Naive thymus-derived CD8-positive, alpha-beta T cell (primary cell): Measurements from ENCODE around the gene DGKE. TPM values are rescaled to one million over a fixed set of nuclear protein-coding genes. Genes with fewer than 3 reads are reported as not detected.

Experiments
- ATAC-seq, 2 donors: fragments of 150-1000 bp; cut with Tn5 transposase in 1 of 2; sonication (Bioruptor Pico), chemical (Tn5 transposase) in 1 of 2; 1 replicate in 1 of 2; 2 replicates in 1 of 2; pipeline ENCODE4 v1.10.0; 2021; ENCODE audit warnings: mild to moderate bottlenecking in 2 of 2, moderate library complexity in 2 of 2
- POLR2A ChIA-PET: fragments of 350-600 bp; sonication (Branson Sonifier 250); formaldehyde crosslinking; loops from one replicate; lab custom pipeline; 2021; ENCODE audit warnings: antibody characterized with exemption; lab: Charles Lee
- DNase-seq, 10 donors: peaks; one replicate each; pipeline versions ENCODE4 v3.0.0 to v3.0.0-alpha.2; 2020 to 2022
- H3K27ac Mint-ChIP-seq, 10 donors: one replicate each; pipeline ENCODE4 v1.8.0; 2020 to 2022; ENCODE audit warnings: mild to moderate bottlenecking in 10 of 10, mixed read lengths in 10 of 10, moderate library complexity in 4 of 10, inconsistent platforms in 1 of 10
- H3K27me3 Mint-ChIP-seq, 5 donors: one replicate each; pipeline ENCODE4 v1.8.0; 2021 to 2022; ENCODE audit warnings: mixed read lengths in 5 of 5
- H3K36me3 Mint-ChIP-seq, 3 donors: one replicate each; pipeline ENCODE4 v1.8.0; 2020 to 2022; ENCODE audit warnings: mixed read lengths in 3 of 3, mild to moderate bottlenecking in 2 of 3, inconsistent platforms in 1 of 3
- H3K4me1 Mint-ChIP-seq, 4 donors: one replicate each; pipeline ENCODE4 v1.8.0; 2021 to 2022; ENCODE audit warnings: mixed read lengths in 4 of 4
- H3K4me3 Mint-ChIP-seq, 10 donors: one replicate each; pipeline ENCODE4 v1.8.0; 2020 to 2022; ENCODE audit warnings: mild to moderate bottlenecking in 10 of 10, mixed read lengths in 10 of 10, moderate library complexity in 6 of 10, inconsistent platforms in 1 of 10
- H3K9me3 Mint-ChIP-seq, 9 donors: one replicate each; pipeline ENCODE4 v1.8.0; 2020 to 2022; ENCODE audit warnings: mixed read lengths in 9 of 9, mild to moderate bottlenecking in 3 of 9, inconsistent platforms in 1 of 9, moderate library complexity in 1 of 9
- polyA plus RNA-seq, 3 donors: library from polyadenylated mRNA; unstranded; fragments of 300-500 nt; fragmentation: Illumina TruSeq; gene quantifications; one replicate each; pipeline ENCODE4 v1.2.3, GENCODE V29; 2021
- total RNA-seq, 8 experiments: library from RNA in 2 of 8; stranded (reverse) in 2 of 8; gene quantifications; one replicate each; pipeline ENCODE4 v1.2.3 and lab custom pipeline; 2021 to 2026

The DGKE gene
- total and polyA plus RNA-seq, 5 experiments from 2014 or later, result 3.8 to 45.8 (median 4.7) TPM

- Mint-ChIP-seq H3K27ac (peak overlapping the region in 2 of 10 donors; percentile 66 to 72), H3K36me3 (peaks cover 5 to 85% (median 40%) of the 10 kb centered on the region in 3 donors), H3K4me1 (peaks cover 7 to 14% (median 10%) of the 10 kb centered on the region in 4 donors), H3K9me3 (no peaks in the 10 kb centered on the region), H3K27me3 (no peaks in the 10 kb centered on the region), H3K4me3 (no peak overlapping the region)
- ATAC-seq (no peak), DNase-seq (no peak)
- POLR2A ChIA-PET, result no interaction called here
Measured at GRCh38 chr17:56896217-56896967, 62.4 kb downstream of the DGKE start.

GRCh38 chr17:56896968-56897359 is 63.0 kb downstream of the DGKE start:
- DNase-seq, result no peak
- no peak for ATAC-seq
- Mint-ChIP-seq H3K27ac (peak overlapping the region in 3 of 10 donors; percentile 29 to 72 (median 53)), H3K9me3 (no peaks in the 10 kb centered on the region), H3K4me1 (peaks cover 7 to 14% (median 10%) of the 10 kb centered on the region in 4 donors), H3K36me3 (peaks cover 5 to 87% (median 35%) of the 10 kb centered on the region in 3 donors), H3K27me3 (no peaks in the 10 kb centered on the region), H3K4me3 (no peak overlapping the region)
- POLR2A ChIA-PET, result no interaction called here

GRCh38 chr17:56897646-56898424 is 63.9 kb downstream of the DGKE start:
- POLR2A ChIA-PET, result no interaction called here
- Mint-ChIP-seq H3K27me3 (no peaks in the 10 kb centered on the region), H3K4me3 (no peak overlapping the region), H3K36me3 (peaks cover 3 to 87% (median 35%) of the 10 kb centered on the region in 3 donors), H3K9me3 (no peaks in the 10 kb centered on the region), H3K4me1 (peaks cover 0 to 10% (median 8%) of the 10 kb centered on the region in 4 donors), H3K27ac (peak overlapping the region in 7 of 10 donors; percentile 29 to 82 (median 60))
- ATAC-seq (no peak), DNase-seq (no peak)

GRCh38 chr17:56898874-56899273 is 64.9 kb downstream of the DGKE start:
- DNase-seq (no peak), ATAC-seq (no peak)
- Mint-ChIP-seq H3K36me3 (peaks cover under 1 to 87% (median 31%) of the 10 kb centered on the region in 3 donors), H3K9me3 (no peaks in the 10 kb centered on the region), H3K27ac (peak overlapping the region in 1 of 10 donors; percentile 11), H3K4me3 (no peak overlapping the region), H3K4me1 (peaks cover 0 to 8% (median 7%) of the 10 kb centered on the region in 4 donors), H3K27me3 (no peaks in the 10 kb centered on the region)
- POLR2A ChIA-PET, result no interaction called here

- Mint-ChIP-seq H3K9me3 (no peaks in the 10 kb centered on the region), H3K4me1 (peaks cover 4 to 13% (median 12%) of the 10 kb centered on the region in 4 donors), H3K27me3 (no peaks in the 10 kb centered on the region), H3K27ac (no peak overlapping the region), H3K4me3 (no peak overlapping the region), H3K36me3 (peaks cover 5 to 88% (median 36%) of the 10 kb centered on the region in 3 donors)
- POLR2A ChIA-PET, result no interaction called here
- DNase-seq (no peak), ATAC-seq (no peak)
Measured at GRCh38 chr17:56899403-56899802, 65.5 kb downstream of the DGKE start.

GRCh38 chr17:56902348-56902747 is 68.4 kb downstream of the DGKE start:
- no peak for ATAC-seq
- H3K27me3 Mint-ChIP-seq, result no peaks in the 10 kb centered on the region
- DNase-seq, result no peak
- POLR2A ChIA-PET, result no interaction called here
- no peak overlapping the region for H3K27ac Mint-ChIP-seq
- H3K4me3 Mint-ChIP-seq, result no peak overlapping the region
- H3K36me3 Mint-ChIP-seq, result peaks cover 13 to 89% (median 39%) of the 10 kb centered on the region in 3 donors
- H3K9me3 Mint-ChIP-seq, result no peaks in the 10 kb centered on the region
- peaks cover 16 to 21% (median 19%) of the 10 kb centered on the region in 4 donors for H3K4me1 Mint-ChIP-seq

- DNase-seq (no peak), ATAC-seq (no peak)
- Mint-ChIP-seq H3K27ac (no peak overlapping the region), H3K27me3 (no peaks in the 10 kb centered on the region), H3K9me3 (no peaks in the 10 kb centered on the region), H3K4me3 (no peak overlapping the region), H3K36me3 (peaks cover 13 to 89% (median 34%) of the 10 kb centered on the region in 3 donors), H3K4me1 (peaks cover 18 to 29% (median 24%) of the 10 kb centered on the region in 4 donors)
- POLR2A ChIA-PET, result no interaction called here
Measured at GRCh38 chr17:56903560-56903959, 69.6 kb downstream of the DGKE start.

GRCh38 chr17:56908001-56908542 is 74.1 kb downstream of the DGKE start:
- POLR2A ChIA-PET, result no interaction called here
- H3K4me3 Mint-ChIP-seq, result peak overlapping the region in 2 of 10 donors; percentile 30 to 74
- peaks cover 13 to 62% (median 23%) of the 10 kb centered on the region in 3 donors for H3K36me3 Mint-ChIP-seq
- no peaks in the 10 kb centered on the region for H3K9me3 Mint-ChIP-seq
- no peaks in the 10 kb centered on the region for H3K27me3 Mint-ChIP-seq
- H3K27ac Mint-ChIP-seq, result peak overlapping the region; percentile 50 to 90 (median 76)
- ATAC-seq (peak; percentile 49 to 57), DNase-seq (peak in 1 of 10 donors; percentile 34)
- H3K4me1 Mint-ChIP-seq, result peaks cover 27 to 66% (median 61%) of the 10 kb centered on the region in 4 donors

- H3K4me1 Mint-ChIP-seq, result peaks cover 27 to 66% (median 60%) of the 10 kb centered on the region in 4 donors
- H3K9me3 Mint-ChIP-seq, result no peaks in the 10 kb centered on the region
- ATAC-seq (no peak), DNase-seq (no peak)
- H3K27me3 Mint-ChIP-seq, result no peaks in the 10 kb centered on the region
- peaks cover 5 to 44% (median 15%) of the 10 kb centered on the region in 3 donors for H3K36me3 Mint-ChIP-seq
- POLR2A ChIA-PET, result no interaction called here
- peak overlapping the region; percentile 6 to 97 (median 45) for H3K4me3 Mint-ChIP-seq
- peak overlapping the region; percentile 2 to 90 (median 48) for H3K27ac Mint-ChIP-seq
Measured at GRCh38 chr17:56909742-56910508, 76.0 kb downstream of the DGKE start.

- no peak for DNase-seq
- Mint-ChIP-seq H3K4me1 (peaks cover 27 to 72% (median 66%) of the 10 kb centered on the region in 4 donors), H3K4me3 (peak overlapping the region; percentile 6 to 97 (median 46)), H3K36me3 (peaks cover 4 to 40% (median 13%) of the 10 kb centered on the region in 3 donors), H3K27me3 (no peaks in the 10 kb centered on the region), H3K27ac (peak overlapping the region in 8 of 10 donors; percentile 2 to 90 (median 70)), H3K9me3 (no peaks in the 10 kb centered on the region)
- no peak for ATAC-seq
- POLR2A ChIA-PET, result no interaction called here
Measured at GRCh38 chr17:56910509-56911235, 76.7 kb downstream of the DGKE start.

GRCh38 chr17:56912105-56912999 is 78.4 kb downstream of the DGKE start:
- Mint-ChIP-seq H3K27me3 (no peaks in the 10 kb centered on the region), H3K36me3 (peaks cover 0 to 23% (median 3%) of the 10 kb centered on the region in 3 donors), H3K9me3 (peaks cover 0 to 3% (median 0%) of the 10 kb centered on the region in 9 donors), H3K27ac (peak overlapping the region; percentile 82 to 97 (median 94)), H3K4me3 (peak overlapping the region; percentile 77 to 97 (median 94)), H3K4me1 (peaks cover 26 to 71% (median 62%) of the 10 kb centered on the region in 4 donors)
- ATAC-seq (no peak), DNase-seq (no peak)
- POLR2A ChIA-PET, result interaction anchor here (0.6 to 0.8 kb wide), 3 partner anchors 40 to 659 kb away, joined by 3 read pairs; no protein-coding TSS in a partner anchor
